H9 (cell line): ENCODE measurements around the gene MKI67. TPM values are rescaled to one million over a fixed set of nuclear protein-coding genes. Genes with fewer than 3 reads are reported as not detected.

ENCODE experiments used
- DNase-seq: peaks from one replicate; pipeline ENCODE4 v3.0.0-alpha.2; 2017
- H2AFZ ChIP-seq: one replicate; pipeline ENCODE4 v1.6.1; 2013; ENCODE audit warnings: mild to moderate bottlenecking, low read length, control low read depth, moderate library complexity
- H2AK5ac ChIP-seq: 2 replicates; pipeline ENCODE4 v1.6.1; 2013; ENCODE audit warnings: low read length, control low read depth, mixed read lengths; ENCODE audit not compliant: insufficient read length
- H2BK120ac ChIP-seq: one replicate; pipeline ENCODE4 v1.6.1; 2013; ENCODE audit warnings: low read depth, mild to moderate bottlenecking, low read length, control low read depth, inconsistent platforms; ENCODE audit not compliant: poor library complexity, severe bottlenecking
- H2BK12ac ChIP-seq: 2 replicates; pipeline ENCODE4 v1.6.1; 2013; ENCODE audit warnings: low read length, control low read depth, mixed read lengths, low read depth; ENCODE audit not compliant: insufficient read length
- H2BK15ac ChIP-seq: 2 replicates; pipeline ENCODE4 v1.6.1; 2013; ENCODE audit warnings: low read depth, low read length, control low read depth
- H2BK20ac ChIP-seq: one replicate; pipeline ENCODE4 v1.6.1; 2013; ENCODE audit warnings: low read depth, mild to moderate bottlenecking, low read length, control low read depth, inconsistent platforms; ENCODE audit not compliant: poor library complexity, severe bottlenecking
- H2BK5ac ChIP-seq: 2 replicates; pipeline ENCODE4 v1.6.1; 2013; ENCODE audit warnings: low read length, control low read depth, mixed read lengths; ENCODE audit not compliant: insufficient read length
- H3K14ac ChIP-seq: 2 replicates; pipeline ENCODE4 v1.6.1; 2013; ENCODE audit warnings: low read length, control low read depth; ENCODE audit not compliant: insufficient read depth
- H3K18ac ChIP-seq: 2 replicates; pipeline ENCODE4 v1.6.1; 2013; ENCODE audit warnings: low read depth, mild to moderate bottlenecking, mixed read lengths, low read length, control low read depth; ENCODE audit not compliant: insufficient read length
- H3K23ac ChIP-seq: 2 replicates; pipeline ENCODE4 v1.6.1; 2013; ENCODE audit warnings: low read length, control low read depth, mixed read lengths, low read depth; ENCODE audit not compliant: insufficient read length
- H3K23me2 ChIP-seq: 2 replicates; pipeline ENCODE4 v1.6.1; 2013; ENCODE audit warnings: low read depth, mild to moderate bottlenecking, mixed read lengths, low read length, control low read depth; ENCODE audit not compliant: insufficient read length, poor library complexity, severe bottlenecking
- H3K27ac ChIP-seq: 2 replicates; pipeline ENCODE4 v1.5.1; 2013; ENCODE audit warnings: low read length, control low read depth, mixed read lengths, low read depth; ENCODE audit not compliant: insufficient read length
- H3K27me3 ChIP-seq: 2 replicates; pipeline ENCODE4 v1.6.1; 2013; ENCODE audit warnings: low read length, control low read depth, inconsistent platforms; ENCODE audit not compliant: insufficient read depth
- H3K4ac ChIP-seq: 2 replicates; pipeline ENCODE4 v1.6.1; 2013; ENCODE audit warnings: low read depth, mild to moderate bottlenecking, control low read depth, inconsistent platforms, low read length, moderate library complexity
- H3K4me1 ChIP-seq: 2 replicates; pipeline ENCODE4 v1.6.1; 2013; ENCODE audit warnings: low read length, control low read depth, inconsistent platforms; ENCODE audit not compliant: insufficient read depth
- H3K4me2 ChIP-seq: 2 replicates; pipeline ENCODE4 v1.6.1; 2013; ENCODE audit warnings: low read length, control low read depth, mixed read lengths; ENCODE audit not compliant: insufficient read length, insufficient read depth
- H3K56ac ChIP-seq: 2 replicates; pipeline ENCODE4 v1.6.1; 2013; ENCODE audit warnings: low read depth, mild to moderate bottlenecking, mixed read lengths, low read length, control low read depth; ENCODE audit not compliant: insufficient read length
- H3K79me1 ChIP-seq: 2 replicates; pipeline ENCODE4 v1.6.1; 2013; ENCODE audit warnings: low read depth, mild to moderate bottlenecking, moderate library complexity, low read length, control low read depth, inconsistent platforms; ENCODE audit not compliant: insufficient read depth, poor library complexity, severe bottlenecking
- H3K79me2 ChIP-seq: 2 replicates; pipeline ENCODE4 v1.6.1; 2013; ENCODE audit warnings: low read length, control low read depth, inconsistent platforms; ENCODE audit not compliant: insufficient read depth
- H3K9ac ChIP-seq: 2 replicates; pipeline ENCODE4 v1.6.1; 2013; ENCODE audit warnings: low read length, control low read depth, mixed read lengths; ENCODE audit not compliant: insufficient read length; ENCODE audit errors: extremely low read depth
- H3K9me3 ChIP-seq: one replicate; pipeline ENCODE4 v1.6.1; 2013; ENCODE audit warnings: low read depth, low read length, inconsistent platforms; ENCODE audit not compliant: control insufficient read depth
- H3T11ph ChIP-seq: one replicate; pipeline ENCODE4 v1.6.1; 2013; ENCODE audit warnings: mild to moderate bottlenecking, low read length, control low read depth, inconsistent platforms
- H4K20me1 ChIP-seq: one replicate; pipeline ENCODE4 v1.6.1; 2013; ENCODE audit not compliant: control insufficient read depth, insufficient read length, insufficient read depth
- H4K5ac ChIP-seq: 2 replicates; pipeline ENCODE4 v1.6.1; 2013; ENCODE audit warnings: low read depth, mild to moderate bottlenecking, mixed read lengths, low read length, control low read depth; ENCODE audit not compliant: insufficient read length
- H4K8ac ChIP-seq: replicated peaks from 2 replicates; pipeline ENCODE4 v1.6.1; 2013; ENCODE audit warnings: low read length, control low read depth, mixed read lengths, low read depth; ENCODE audit not compliant: insufficient read length
- H4K91ac ChIP-seq: 2 replicates; pipeline ENCODE4 v1.6.1; 2013; ENCODE audit warnings: low read depth, mild to moderate bottlenecking, moderate library complexity, mixed read lengths, low read length, control low read depth; ENCODE audit not compliant: insufficient read length
- H3K27ac Mint-ChIP-seq, 3 experiments: 2 replicates in 2 of 3; 3 replicates in 1 of 3; pipeline ENCODE4 v1.8.0; 2020 to 2021; ENCODE audit warnings: mixed read lengths in 3 of 3, mild to moderate bottlenecking in 1 of 3, moderate library complexity in 1 of 3
- H3K27me3 Mint-ChIP-seq: 2 replicates; pipeline ENCODE4 v1.8.0; 2021; ENCODE audit warnings: low read depth, mild to moderate bottlenecking, moderate library complexity, mixed read lengths
- H3K36me3 Mint-ChIP-seq, 3 experiments: 2 replicates in 2 of 3; 3 replicates in 1 of 3; pipeline ENCODE4 v1.8.0; 2020 to 2021; ENCODE audit warnings: low read depth in 3 of 3, mixed read lengths in 3 of 3; ENCODE audit not compliant: insufficient read depth in 1 of 3
- H3K4me1 Mint-ChIP-seq, 2 experiments: 2 replicates each; pipeline ENCODE4 v1.8.0; 2020; ENCODE audit warnings: mixed read lengths in 2 of 2
- H3K4me3 Mint-ChIP-seq, 2 experiments: 2 replicates in 1 of 2; 3 replicates in 1 of 2; pipeline ENCODE4 v1.8.0; 2020 to 2021; ENCODE audit warnings: mild to moderate bottlenecking in 2 of 2, mixed read lengths in 2 of 2, moderate library complexity in 1 of 2
- H3K9me3 Mint-ChIP-seq, 2 experiments: 2 replicates in 1 of 2; 3 replicates in 1 of 2; pipeline ENCODE4 v1.8.0; 2020; ENCODE audit warnings: mild to moderate bottlenecking in 2 of 2, mixed read lengths in 2 of 2, moderate library complexity in 1 of 2
- WGBS: extraction: QIAGEN DNeasy Blood & Tissue Kit; methylation state at CpG from one replicate; pipeline ENCODE4 v1.1.7; 2013; ENCODE audit warnings: missing lambda C conversion rate, low lambda C conversion rate, mixed read lengths; ENCODE audit not compliant: insufficient read length; ENCODE audit errors: extremely low coverage; 5-methylcytosine and 5-hydroxymethylcytosine counted together
- total RNA-seq: library from RNA; stranded (reverse); gene quantifications from 2 replicates; pipeline ENCODE4 v1.2.1, GENCODE V29; 2021
- TF ChIP-seq, protein P1 (sequence below): fragments of 200-600 bp; sonication (generic); conservative IDR thresholded peaks from 3 replicates; pipeline ENCODE4 v1.8.0; 2021; ENCODE audit warnings: antibody characterized with exemption, mild to moderate bottlenecking

MKI67 gene
- total RNA-seq, 1 experiment from 2014 or later, result 108 TPM

DNA sequence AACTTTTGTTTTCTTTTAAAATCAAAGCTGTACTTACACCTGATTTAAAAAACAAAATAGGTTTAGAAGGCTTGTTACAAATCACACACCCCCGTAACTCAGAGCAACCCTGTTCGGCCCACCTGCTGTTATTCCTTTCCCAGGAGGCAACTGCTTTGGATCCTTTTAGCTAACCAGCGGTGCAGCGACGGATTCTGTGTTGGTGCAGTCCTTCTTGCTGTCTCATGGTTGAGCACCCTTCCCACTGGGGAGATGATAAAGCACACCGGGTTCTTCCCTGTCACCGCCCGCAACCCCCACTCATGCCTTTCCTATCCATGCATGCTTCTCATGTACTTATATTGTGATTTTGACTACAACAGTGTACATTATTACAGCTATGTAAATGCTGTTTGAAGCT, 24.8 kb upstream of the MKI67 start:
- Histone ChIP-seq H3K23ac (no peak overlapping the region), H4K8ac (no peak overlapping the region), H2AFZ (no peak overlapping the region), H3K79me1 (no peaks in the 10 kb centered on the region), H2BK5ac (no peak overlapping the region), H3K56ac (no peak overlapping the region), H3K4me1 (no peaks in the 10 kb centered on the region), H3K23me2 (no peaks in the 10 kb centered on the region), H3K27ac (no peak overlapping the region), H3T11ph (no peak overlapping the region), H4K91ac (no peak overlapping the region), H3K18ac (no peak overlapping the region), H4K20me1 (no peaks in the 10 kb centered on the region), H3K9ac (no peak overlapping the region), H2AK5ac (no peak overlapping the region), H3K4me2 (no peak overlapping the region), H3K9me3 (no peaks in the 10 kb centered on the region), H3K27me3 (no peaks in the 10 kb centered on the region), H3K4ac (no peak overlapping the region), H3K79me2 (no peaks in the 10 kb centered on the region), H4K5ac (no peak overlapping the region), H2BK12ac (no peak overlapping the region), H3K14ac (no peak overlapping the region), H2BK15ac (no peak overlapping the region), H2BK120ac (no peak overlapping the region), H2BK20ac (no peak overlapping the region)
- Mint-ChIP-seq H3K27me3 (peaks cover 46% of the 10 kb centered on the region), H3K27ac (no peak overlapping the region), H3K36me3 (no peaks in the 10 kb centered on the region), H3K4me1 (peaks cover 12 to 14% of the 10 kb centered on the region in 2 experiments), H3K4me3 (peak overlapping the region; percentile 66 to 75), H3K9me3 (peaks cover 0 to under 1% of the 10 kb centered on the region in 2 experiments; a peak in 1 of 5 replicates)
- WGBS, result no CpG with 5 or more reads among the region's 8 CpGs
- TF ChIP-seq, protein P1, sequence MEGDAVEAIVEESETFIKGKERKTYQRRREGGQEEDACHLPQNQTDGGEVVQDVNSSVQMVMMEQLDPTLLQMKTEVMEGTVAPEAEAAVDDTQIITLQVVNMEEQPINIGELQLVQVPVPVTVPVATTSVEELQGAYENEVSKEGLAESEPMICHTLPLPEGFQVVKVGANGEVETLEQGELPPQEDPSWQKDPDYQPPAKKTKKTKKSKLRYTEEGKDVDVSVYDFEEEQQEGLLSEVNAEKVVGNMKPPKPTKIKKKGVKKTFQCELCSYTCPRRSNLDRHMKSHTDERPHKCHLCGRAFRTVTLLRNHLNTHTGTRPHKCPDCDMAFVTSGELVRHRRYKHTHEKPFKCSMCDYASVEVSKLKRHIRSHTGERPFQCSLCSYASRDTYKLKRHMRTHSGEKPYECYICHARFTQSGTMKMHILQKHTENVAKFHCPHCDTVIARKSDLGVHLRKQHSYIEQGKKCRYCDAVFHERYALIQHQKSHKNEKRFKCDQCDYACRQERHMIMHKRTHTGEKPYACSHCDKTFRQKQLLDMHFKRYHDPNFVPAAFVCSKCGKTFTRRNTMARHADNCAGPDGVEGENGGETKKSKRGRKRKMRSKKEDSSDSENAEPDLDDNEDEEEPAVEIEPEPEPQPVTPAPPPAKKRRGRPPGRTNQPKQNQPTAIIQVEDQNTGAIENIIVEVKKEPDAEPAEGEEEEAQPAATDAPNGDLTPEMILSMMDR, result no peak
- DNase-seq, result no peak
